Panc1 (cell line): ENCODE measurements around the gene BRSK1.

Experiments
- CTCF ChIP-seq: fragments of 450-650 bp; IDR thresholded peaks from 2 replicates; pipeline ENCODE4 v1.5.1; 2017; ENCODE audit warnings: mild to moderate bottlenecking
- POLR2AphosphoS5 ChIP-seq: IDR thresholded peaks from 2 replicates; pipeline ENCODE4 v1.6.1; 2012; ENCODE audit warnings: mild to moderate bottlenecking, low read depth, low read length, moderate library complexity
- REST ChIP-seq, 2 experiments: IDR thresholded peaks; 2 replicates each; pipeline ENCODE4 v1.6.1; 2011 to 2012; ENCODE audit warnings: low read depth in 2 of 2, control low read depth in 1 of 2, low read length in 1 of 2, mild to moderate bottlenecking in 1 of 2, moderate library complexity in 1 of 2; ENCODE audit not compliant: insufficient read depth in 1 of 2
- SIN3A ChIP-seq: IDR thresholded peaks from 2 replicates; pipeline ENCODE4 v1.6.1; 2012; ENCODE audit warnings: low read depth, mild to moderate bottlenecking, low read length, moderate library complexity, borderline replicate concordance; ENCODE audit not compliant: insufficient read depth
- TCF7L2 ChIP-seq: IDR thresholded peaks from 2 replicates; pipeline ENCODE4 v1.6.1; 2011; ENCODE audit warnings: mild to moderate bottlenecking, low read depth, low read length, inconsistent platforms

GRCh38 chr19:55287361-55288079 lies 3.7 kb downstream of the BRSK1 start:
- TF ChIP-seq CTCF, result no peak
- no peak for TF ChIP-seq POLR2AphosphoS5
- no peak for TF ChIP-seq TCF7L2
- TF ChIP-seq REST (IDR thresholded peaks at IDR 0.05; ENCODE audit: insufficient read depth in 1 of 2, low read depth in 2 of 2, low read length in 1 of 2), result no peak
- TF ChIP-seq SIN3A, result no peak
